GM12878 (cell line): ENCODE measurements around the gene SPATA6.

Experiments
- KAT2A ChIP-seq: conservative IDR thresholded peaks from 2 replicates; pipeline ENCODE4 v1.6.1; 2011; ENCODE audit warnings: low read depth, low read length; ENCODE audit not compliant: control insufficient read depth
- POLR2AphosphoS5 ChIP-seq: IDR thresholded peaks from 2 replicates; pipeline ENCODE4 v1.6.1; 2011; ENCODE audit warnings: mild to moderate bottlenecking, low read length, inconsistent platforms

- TF ChIP-seq KAT2A (no peak), POLR2AphosphoS5 (no peak)
Observed at GRCh38 chr1:48356901-48357300, 115.1 kb downstream of the SPATA6 start.
